ENCODE data around the gene SEMA3F.

SEMA3F gene

GRCh38 chr3:50165910-50166538 is 10.9 kb downstream of the SEMA3F start:
- TF ChIP-seq, protein P1, sequence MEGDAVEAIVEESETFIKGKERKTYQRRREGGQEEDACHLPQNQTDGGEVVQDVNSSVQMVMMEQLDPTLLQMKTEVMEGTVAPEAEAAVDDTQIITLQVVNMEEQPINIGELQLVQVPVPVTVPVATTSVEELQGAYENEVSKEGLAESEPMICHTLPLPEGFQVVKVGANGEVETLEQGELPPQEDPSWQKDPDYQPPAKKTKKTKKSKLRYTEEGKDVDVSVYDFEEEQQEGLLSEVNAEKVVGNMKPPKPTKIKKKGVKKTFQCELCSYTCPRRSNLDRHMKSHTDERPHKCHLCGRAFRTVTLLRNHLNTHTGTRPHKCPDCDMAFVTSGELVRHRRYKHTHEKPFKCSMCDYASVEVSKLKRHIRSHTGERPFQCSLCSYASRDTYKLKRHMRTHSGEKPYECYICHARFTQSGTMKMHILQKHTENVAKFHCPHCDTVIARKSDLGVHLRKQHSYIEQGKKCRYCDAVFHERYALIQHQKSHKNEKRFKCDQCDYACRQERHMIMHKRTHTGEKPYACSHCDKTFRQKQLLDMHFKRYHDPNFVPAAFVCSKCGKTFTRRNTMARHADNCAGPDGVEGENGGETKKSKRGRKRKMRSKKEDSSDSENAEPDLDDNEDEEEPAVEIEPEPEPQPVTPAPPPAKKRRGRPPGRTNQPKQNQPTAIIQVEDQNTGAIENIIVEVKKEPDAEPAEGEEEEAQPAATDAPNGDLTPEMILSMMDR (IDR thresholded peaks at IDR 0.05; ENCODE audit: insufficient read depth, low read depth, low read length, missing control alignments): no peak
- no peak for DNase-seq (ENCODE audit: low read depth)
- H3K4me3 ChIP-seq (ENCODE audit: low read length): peak overlapping the region; percentile 7

GRCh38 chr3:50166620-50167019 is 11.5 kb downstream of the SEMA3F start:
- TF ChIP-seq, protein P1 (IDR thresholded peaks at IDR 0.05; ENCODE audit: insufficient read depth, low read depth, low read length, missing control alignments): no peak
- peak overlapping the region; percentile 17 for H3K4me3 ChIP-seq (ENCODE audit: low read length)

GRCh38 chr3:50167069-50167840 is 12.1 kb downstream of the SEMA3F start:
- peak; percentile 84 for DNase-seq (ENCODE audit: low read depth)
- H3K4me3 ChIP-seq (ENCODE audit: low read length): peak overlapping the region; percentile 17
- TF ChIP-seq, protein P1 (IDR thresholded peaks at IDR 0.05; ENCODE audit: insufficient read depth, low read depth, low read length, missing control alignments): no peak

More at GRCh38 chr3:50166620-50167019, 11.5 kb downstream of the SEMA3F start:
- DNase-seq (ENCODE audit: low read depth): no peak

DNA sequence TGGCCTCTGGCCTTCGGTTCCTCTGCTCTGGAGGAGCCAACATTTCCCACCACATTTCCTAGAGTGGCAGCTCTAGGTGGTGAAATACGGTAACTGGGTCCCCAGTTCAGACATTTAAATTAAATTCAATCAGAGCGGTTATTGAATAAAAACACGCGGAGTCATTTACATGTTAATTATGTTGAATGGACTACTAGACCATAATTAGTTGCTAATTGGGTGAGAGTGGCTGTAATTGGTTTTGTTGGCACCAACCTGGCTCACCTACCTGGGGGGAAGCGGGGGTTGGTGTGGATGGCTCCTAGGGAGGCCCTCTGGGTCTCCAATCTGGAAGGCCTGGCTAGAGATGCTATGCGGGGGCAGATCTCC is 12.7 kb downstream of the SEMA3F start:
- TF ChIP-seq, protein P1 (IDR thresholded peaks at IDR 0.05; ENCODE audit: insufficient read depth, low read depth, low read length, missing control alignments): no peak
- H3K4me3 ChIP-seq (ENCODE audit: low read length): no peak overlapping the region
- no peak for DNase-seq (ENCODE audit: low read depth)

DNA sequence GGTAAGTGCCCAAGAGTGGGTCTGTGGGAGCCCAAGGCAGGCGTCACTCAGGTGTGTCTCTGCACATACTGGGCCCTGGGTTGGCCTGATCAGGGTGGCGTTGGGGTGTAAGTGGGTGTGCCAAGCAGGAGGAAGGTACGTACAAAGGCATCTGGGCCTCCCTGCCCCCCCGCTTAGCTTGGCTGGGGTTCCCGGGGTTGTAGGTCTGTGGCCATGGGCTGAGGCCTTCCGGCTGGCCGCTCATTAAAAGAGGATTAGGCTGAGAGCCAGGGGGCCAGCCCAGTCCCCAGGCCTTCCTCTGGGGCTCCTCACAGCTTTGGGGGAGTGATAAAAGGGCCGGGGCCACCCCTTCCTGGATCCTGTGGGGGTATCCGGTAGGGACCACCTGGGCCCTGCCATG is 13.3 kb downstream of the SEMA3F start:
- DNase-seq (ENCODE audit: low read depth): no peak
- TF ChIP-seq, protein P1 (IDR thresholded peaks at IDR 0.05; ENCODE audit: insufficient read depth, low read depth, low read length, missing control alignments): no peak
- no peak overlapping the region for H3K4me3 ChIP-seq (ENCODE audit: low read length)

GRCh38 chr3:50168791-50169190 is 13.7 kb downstream of the SEMA3F start:
- no peak for DNase-seq (ENCODE audit: low read depth)
- no peak overlapping the region for H3K4me3 ChIP-seq (ENCODE audit: low read length)
- TF ChIP-seq, protein P1 (IDR thresholded peaks at IDR 0.05; ENCODE audit: insufficient read depth, low read depth, low read length, missing control alignments): no peak

Measured in epithelial cell of esophagus (primary cell).